ENCODE measurements around the gene ATP4B.

- TF ChIP-seq POLR2A (IDR thresholded peaks at IDR 0.05) (no peak), CTCF (IDR thresholded peaks at IDR 0.05) (no peak), POLR2AphosphoS5 (IDR thresholded peaks at IDR 0.05) (no peak)
Measured at GRCh38 chr13:113607056-113607888, 50.7 kb downstream of the ATP4B start.

Measured in prostate gland (tissue), 2 donors.